Fibroblast of mammary gland (primary cell): ENCODE measurements around the gene DOP1A.

Source experiments
- DNase-seq: peaks from one replicate; pipeline ENCODE4 v3.0.0-alpha.2; 2010; ENCODE audit warnings: low read depth
- H3K4me3 ChIP-seq: 2 replicates; pipeline ENCODE4 v1.5.1; 2011; ENCODE audit warnings: low read depth, mild to moderate bottlenecking, low read length, moderate library complexity; ENCODE audit not compliant: control insufficient read depth
- TF ChIP-seq, protein P1 (sequence below): conservative IDR thresholded peaks from 2 replicates; pipeline ENCODE4 v1.5.1; 2011; ENCODE audit warnings: low read depth, low read length, inconsistent platforms; ENCODE audit not compliant: control insufficient read depth, insufficient read depth

DOP1A gene

DNA sequence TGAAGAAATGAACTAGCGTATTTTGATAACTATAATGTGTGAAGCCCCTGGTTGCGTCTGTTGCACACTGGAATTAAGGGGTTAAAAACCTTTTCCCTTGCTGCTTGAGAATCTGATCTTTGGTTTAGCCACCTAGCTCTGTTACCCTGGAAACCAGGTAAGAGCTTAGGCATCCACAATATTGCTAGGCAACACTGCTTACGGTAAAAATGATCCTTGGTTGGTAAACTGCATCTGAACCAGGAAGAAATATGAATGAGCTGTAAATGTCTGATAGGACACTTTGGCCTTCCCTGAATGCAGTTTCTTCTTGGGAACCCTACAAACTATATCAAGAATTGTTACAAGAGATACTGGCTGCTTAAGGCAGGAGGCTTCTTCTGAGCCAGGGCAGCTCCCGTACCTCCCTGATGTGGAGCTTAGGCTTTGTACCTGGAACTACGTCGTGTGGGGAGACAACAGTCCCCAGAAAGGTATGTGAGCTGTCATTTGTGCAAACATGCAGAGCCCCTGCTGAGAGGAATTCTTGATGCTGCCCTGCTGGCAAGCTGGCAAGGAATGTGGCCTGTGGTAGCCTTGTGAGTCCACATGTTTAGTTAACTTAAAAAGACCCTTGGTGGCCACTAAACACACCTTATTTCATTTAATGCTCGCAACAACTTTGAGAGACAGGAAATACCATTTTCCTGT, 20.3 kb upstream of the DOP1A start:
- no peak overlapping the region for H3K4me3 ChIP-seq
- TF ChIP-seq, protein P1, sequence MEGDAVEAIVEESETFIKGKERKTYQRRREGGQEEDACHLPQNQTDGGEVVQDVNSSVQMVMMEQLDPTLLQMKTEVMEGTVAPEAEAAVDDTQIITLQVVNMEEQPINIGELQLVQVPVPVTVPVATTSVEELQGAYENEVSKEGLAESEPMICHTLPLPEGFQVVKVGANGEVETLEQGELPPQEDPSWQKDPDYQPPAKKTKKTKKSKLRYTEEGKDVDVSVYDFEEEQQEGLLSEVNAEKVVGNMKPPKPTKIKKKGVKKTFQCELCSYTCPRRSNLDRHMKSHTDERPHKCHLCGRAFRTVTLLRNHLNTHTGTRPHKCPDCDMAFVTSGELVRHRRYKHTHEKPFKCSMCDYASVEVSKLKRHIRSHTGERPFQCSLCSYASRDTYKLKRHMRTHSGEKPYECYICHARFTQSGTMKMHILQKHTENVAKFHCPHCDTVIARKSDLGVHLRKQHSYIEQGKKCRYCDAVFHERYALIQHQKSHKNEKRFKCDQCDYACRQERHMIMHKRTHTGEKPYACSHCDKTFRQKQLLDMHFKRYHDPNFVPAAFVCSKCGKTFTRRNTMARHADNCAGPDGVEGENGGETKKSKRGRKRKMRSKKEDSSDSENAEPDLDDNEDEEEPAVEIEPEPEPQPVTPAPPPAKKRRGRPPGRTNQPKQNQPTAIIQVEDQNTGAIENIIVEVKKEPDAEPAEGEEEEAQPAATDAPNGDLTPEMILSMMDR, result no peak
- no peak for DNase-seq

DNA sequence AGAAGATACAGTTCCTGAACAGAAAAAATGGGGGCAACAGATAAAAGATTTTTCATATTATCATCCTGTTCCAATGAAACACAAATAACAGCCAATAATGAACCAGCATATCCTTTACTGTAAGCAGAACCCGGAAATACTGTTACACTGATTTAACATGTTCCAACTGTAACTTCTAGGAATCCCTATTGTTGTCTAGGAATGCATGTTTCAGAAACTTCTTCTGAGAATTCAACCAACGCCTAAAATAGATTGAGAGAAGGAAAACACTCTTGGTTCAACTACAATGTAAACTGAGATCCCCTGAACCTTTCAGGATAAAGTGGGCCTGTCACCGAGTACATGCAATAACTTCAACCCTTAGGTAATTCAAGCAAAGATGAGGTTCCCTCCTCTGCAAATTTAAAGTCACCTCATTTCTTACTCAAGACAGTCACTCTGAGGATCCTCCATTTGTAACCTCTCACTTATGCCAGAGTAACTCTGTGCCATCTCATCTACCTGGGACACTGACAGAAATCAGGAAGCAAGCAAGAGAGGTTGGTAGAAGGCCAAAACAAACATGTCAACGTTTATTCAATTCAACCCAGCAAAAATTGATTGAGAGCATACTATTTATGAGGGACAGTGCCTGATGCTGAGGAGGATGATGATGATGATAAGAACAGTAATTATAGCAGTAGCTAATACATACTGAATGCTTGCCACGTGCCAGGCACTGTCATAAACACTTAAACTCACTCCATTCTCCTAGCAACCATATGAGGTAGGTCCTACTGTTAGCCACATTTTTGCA, 15.9 kb upstream of the DOP1A start:
- TF ChIP-seq, protein P1, result no peak

DNA sequence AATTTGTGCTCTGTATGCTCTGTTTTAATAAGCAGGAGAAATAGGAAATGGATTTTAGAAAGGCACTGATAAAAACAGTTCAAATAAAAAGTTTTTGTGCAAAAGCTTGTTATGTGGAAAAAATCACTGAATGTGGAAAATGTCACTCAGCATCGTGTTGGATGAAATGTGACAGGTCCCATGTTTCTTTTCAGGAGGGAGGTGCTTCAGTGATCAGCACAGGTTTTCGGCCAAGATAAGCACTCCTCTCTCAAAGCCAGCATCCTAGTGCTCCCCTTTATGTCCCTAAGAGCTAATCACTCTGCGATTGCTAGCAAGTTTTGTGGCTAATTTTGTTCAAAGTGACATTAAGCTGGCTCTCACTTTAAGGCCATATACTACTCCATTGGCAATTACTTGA, 13.8 kb upstream of the DOP1A start:
- H3K4me3 ChIP-seq, result no peak overlapping the region
- DNase-seq, result no peak
- TF ChIP-seq, protein P1, result no peak

More for the DNA sequence above, 15.9 kb upstream of the DOP1A start:
- no peak overlapping the region for H3K4me3 ChIP-seq
- DNase-seq, result no peak

DNA sequence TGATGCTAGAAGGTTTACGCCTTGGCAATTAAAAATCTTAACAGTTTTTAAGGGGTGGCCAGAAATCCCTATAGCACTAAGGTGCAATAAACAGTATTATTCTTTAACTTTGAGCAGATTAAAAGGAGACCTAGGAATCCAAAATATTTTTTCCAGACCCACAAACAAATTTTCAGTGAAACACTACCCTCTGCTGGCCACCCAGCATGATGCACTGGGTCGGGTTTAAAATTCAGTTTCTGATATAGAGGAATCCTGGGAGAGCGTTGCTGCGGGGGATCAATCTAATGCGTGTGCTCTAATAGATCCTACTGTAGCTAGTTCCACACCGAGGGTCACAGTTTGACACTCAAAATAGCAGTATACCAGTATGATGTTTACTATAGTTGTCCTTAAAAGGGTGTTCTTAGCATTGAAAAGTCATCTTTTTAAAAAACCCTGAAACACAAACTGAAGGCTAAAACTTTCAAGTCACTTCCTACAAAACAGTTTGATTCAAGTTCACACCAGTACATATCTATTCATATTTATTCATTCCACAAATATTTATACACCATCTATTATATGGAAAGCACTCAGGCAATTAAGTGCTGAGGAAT, 12.0 kb upstream of the DOP1A start:
- TF ChIP-seq, protein P1, result peak; percentile 77
- DNase-seq, result peak; percentile 55
- no peak overlapping the region for H3K4me3 ChIP-seq

DNA sequence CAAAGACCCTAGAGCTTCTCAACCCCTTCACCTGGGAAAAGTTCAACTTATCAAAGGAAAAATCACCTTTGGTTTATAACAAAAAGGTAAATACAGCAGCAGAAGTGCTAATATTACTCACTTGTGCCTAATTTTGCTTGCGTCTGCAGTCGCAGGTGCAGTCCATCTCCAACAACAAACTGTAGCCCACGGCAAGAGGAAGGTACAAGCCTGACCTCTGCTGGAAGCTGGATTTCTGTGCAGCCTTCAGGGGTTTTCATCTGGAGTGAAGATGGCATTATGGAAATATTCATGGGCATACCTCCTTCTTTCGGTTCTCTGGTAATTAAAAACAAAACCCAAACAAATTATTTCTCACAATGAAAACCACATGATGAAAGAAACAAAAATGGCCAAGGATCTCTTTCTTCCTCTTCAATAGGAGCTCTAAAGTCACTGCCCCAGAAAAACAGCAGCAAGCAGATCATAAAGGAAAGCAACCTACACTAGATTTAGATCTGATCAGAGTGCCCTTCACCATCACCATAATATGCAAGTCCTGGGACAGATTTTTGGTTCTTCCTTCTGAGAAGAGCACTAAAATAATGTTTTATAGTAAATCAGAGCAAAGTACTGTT, 9.7 kb upstream of the DOP1A start:
- TF ChIP-seq, protein P1, result peak; percentile 88
- DNase-seq, result peak; percentile 56
- no peak overlapping the region for H3K4me3 ChIP-seq

DNA sequence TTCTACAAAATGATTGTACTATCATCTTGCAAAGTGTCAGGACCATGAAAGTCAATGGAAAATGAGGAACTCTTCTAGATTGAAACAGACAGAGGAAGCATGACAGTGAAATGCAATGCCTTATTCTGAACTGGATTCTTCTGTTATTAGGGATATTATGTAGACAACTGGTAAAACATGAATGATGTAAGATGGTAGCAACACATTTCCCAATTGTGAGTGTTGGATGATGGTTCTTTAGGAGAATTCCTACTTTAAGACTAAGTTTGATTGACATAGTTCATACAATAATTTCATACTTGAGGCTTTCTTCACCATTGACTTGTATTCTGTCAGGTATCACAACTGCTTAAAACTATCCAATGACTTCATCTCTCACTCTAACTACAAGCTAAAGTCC, 6.3 kb upstream of the DOP1A start:
- H3K4me3 ChIP-seq, result no peak overlapping the region
- TF ChIP-seq, protein P1, result no peak

More for the DNA sequence above, 6.3 kb upstream of the DOP1A start:
- no peak for DNase-seq
